A673 (cell line): Measurements from ENCODE around the gene TSHZ1. TPM values are rescaled to one million over a fixed set of nuclear protein-coding genes. Genes with fewer than 3 reads are reported as not detected.

ENCODE experiments used
- BruUV-seq: library from RNA; stranded (reverse); fragments of 400-500 nt; replicated peaks from 2 replicates; lab custom pipeline; 2021; lab: Mats Ljungman, UMichigan
- CTCF ChIA-PET: fragments of 300-600 bp; sonication (Branson Sonifier 250); formaldehyde crosslinking; loops from one replicate; lab custom pipeline; 2022; ENCODE audit warnings: antibody characterized with exemption; lab: Charles Lee
- POLR2A ChIA-PET: fragments of 300-600 bp; sonication (Branson Sonifier 250); formaldehyde crosslinking; loops from one replicate; lab custom pipeline; 2022; ENCODE audit warnings: antibody characterized with exemption; ENCODE audit not compliant: low non-redundant PET; lab: Charles Lee
- DNase-seq: peaks from one replicate; pipeline ENCODE4 v3.0.0-alpha.2; 2015; ENCODE audit warnings: low spot score
- H3K27ac ChIP-seq: fragments of 200-600 bp; sonication (generic); 2 replicates; pipeline ENCODE4 v1.5.1; 2016; ENCODE audit warnings: mixed run types, low read depth, mild to moderate bottlenecking, mixed read lengths, antibody characterized with exemption, low read length; ENCODE audit not compliant: poor library complexity, severe bottlenecking
- H3K27me3 ChIP-seq: fragments of 200-600 bp; sonication (generic); replicated peaks from 2 replicates; pipeline ENCODE4 v1.6.1; 2017; ENCODE audit warnings: mixed run types, low read depth, mild to moderate bottlenecking, mixed read lengths, antibody characterized with exemption, low read length; ENCODE audit not compliant: insufficient read depth, poor library complexity
- H3K36me3 ChIP-seq: fragments of 200-600 bp; sonication (generic); 2 replicates; pipeline ENCODE4 v1.6.1; 2016; ENCODE audit warnings: mixed run types, mild to moderate bottlenecking, mixed read lengths, antibody characterized with exemption, low read length; ENCODE audit not compliant: insufficient read depth, poor library complexity, severe bottlenecking
- H3K4me1 ChIP-seq: fragments of 200-600 bp; sonication (generic); 2 replicates; pipeline ENCODE4 v1.6.1; 2017; ENCODE audit warnings: mixed run types, mild to moderate bottlenecking, mixed read lengths, antibody characterized with exemption, low read length; ENCODE audit not compliant: insufficient read depth, poor library complexity, severe bottlenecking
- H3K4me3 ChIP-seq: fragments of 200-600 bp; sonication (generic); 2 replicates; pipeline ENCODE4 v1.5.1; 2016; ENCODE audit warnings: low read depth, mixed run types, mild to moderate bottlenecking, mixed read lengths, low read length; ENCODE audit not compliant: poor library complexity, severe bottlenecking
- H3K9me3 ChIP-seq: fragments of 200-600 bp; sonication (generic); 2 replicates; pipeline ENCODE4 v1.6.1; 2016; ENCODE audit warnings: mixed run types, low read depth, mild to moderate bottlenecking, mixed read lengths, antibody characterized with exemption, low read length; ENCODE audit not compliant: poor library complexity, severe bottlenecking
- CTCF ChIP-seq: fragments of 300-800, 200-600 bp; sonication (generic); conservative IDR thresholded peaks from 2 replicates; pipeline ENCODE4 v1.5.1; 2017; ENCODE audit warnings: low read depth, mild to moderate bottlenecking, antibody characterized with exemption, low read length, moderate library complexity, mixed read lengths
- EZH2 ChIP-seq: fragments of 200-600 bp; sonication (generic); IDR thresholded peaks from 2 replicates; pipeline ENCODE4 v1.6.1; 2017; ENCODE audit warnings: borderline replicate concordance, low read depth, mild to moderate bottlenecking, mixed read lengths, antibody characterized with exemption, low read length; ENCODE audit not compliant: poor library complexity, severe bottlenecking
- intact Hi-C: fragments of 100-400 bp; cut with micrococcal nuclease; formaldehyde crosslinking; loops from one replicate; pipeline ENCODE4 v1.10.0; 2022; ENCODE audit not compliant: unreplicated experiment
- total RNA-seq: library from RNA; stranded (reverse); gene quantifications from 2 replicates; pipeline ENCODE4 v1.2.3, GENCODE V29; 2021

The TSHZ1 gene
- total RNA-seq, 1 experiment from 2014 or later, result 1.8 TPM

GRCh38 chr18:75314117-75314516, 103.5 kb downstream of the TSHZ1 start:
- H3K27me3 ChIP-seq, result no peaks in the 10 kb centered on the region
- no peak for DNase-seq
- POLR2A ChIA-PET, result no interaction called here
- no peaks in the 10 kb centered on the region for H3K4me1 ChIP-seq
- BruUV-seq, result no TSS peak
- H3K27ac ChIP-seq, result no peak overlapping the region
- no peaks in the 10 kb centered on the region for H3K9me3 ChIP-seq
- no peaks in the 10 kb centered on the region for H3K36me3 ChIP-seq
- CTCF ChIA-PET, result no interaction called here
- intact Hi-C loops, result no loop called here
- TF ChIP-seq EZH2 (no peak), CTCF (no peak)
- H3K4me3 ChIP-seq, result no peak overlapping the region

GRCh38 chr18:75314606-75315005, 104.0 kb downstream of the TSHZ1 start:
- no peaks in the 10 kb centered on the region for H3K4me1 ChIP-seq
- H3K27me3 ChIP-seq, result no peaks in the 10 kb centered on the region
- H3K27ac ChIP-seq, result no peak overlapping the region
- no peak for DNase-seq
- ChIA-PET CTCF (no interaction called here), POLR2A (no interaction called here)
- H3K4me3 ChIP-seq, result no peak overlapping the region
- intact Hi-C loops, result no loop called here
- BruUV-seq, result no TSS peak
- TF ChIP-seq EZH2 (no peak), CTCF (no peak)
- no peaks in the 10 kb centered on the region for H3K36me3 ChIP-seq
- H3K9me3 ChIP-seq, result no peaks in the 10 kb centered on the region

- Histone ChIP-seq H3K27me3 (no peaks in the 10 kb centered on the region), H3K9me3 (no peaks in the 10 kb centered on the region), H3K4me1 (no peaks in the 10 kb centered on the region), H3K4me3 (no peak overlapping the region), H3K36me3 (no peaks in the 10 kb centered on the region), H3K27ac (no peak overlapping the region)
- ChIA-PET CTCF (no interaction called here), POLR2A (no interaction called here)
- no peak for DNase-seq
- BruUV-seq, result no TSS peak
- no peak for TF ChIP-seq CTCF
- TF ChIP-seq EZH2, result no peak
- intact Hi-C loops, result no loop called here
These were observed 105.6 kb downstream of the TSHZ1 start for GRCh38 chr18:75316223-75316622.
